ENCODE measurements around the gene CD300LD.
"Not testable (repeated sequence)": the region's sequence is repeated elsewhere in the genome, so short reads cannot be mapped to it uniquely, and the experiment has no call there.

- not testable (repeated sequence) for TF ChIP-seq EZH2 (IDR thresholded peaks at IDR 0.05; ENCODE audit: borderline replicate concordance, insufficient read depth, low read length, poor library complexity, severe bottlenecking); SMC3 (conservative IDR thresholded peaks at IDR 0.05; ENCODE audit: poor library complexity); CTCF (IDR thresholded peaks at IDR 0.05; ENCODE audit: poor library complexity, severe bottlenecking); TAF1 (IDR thresholded peaks at IDR 0.05; ENCODE audit: low read depth); POLR2AphosphoS5 (IDR thresholded peaks at IDR 0.05)
Observed at GRCh38 chr17:74630251-74630650, 38.2 kb upstream of the CD300LD start.
